ENCODE data around the gene CFD.

DNA sequence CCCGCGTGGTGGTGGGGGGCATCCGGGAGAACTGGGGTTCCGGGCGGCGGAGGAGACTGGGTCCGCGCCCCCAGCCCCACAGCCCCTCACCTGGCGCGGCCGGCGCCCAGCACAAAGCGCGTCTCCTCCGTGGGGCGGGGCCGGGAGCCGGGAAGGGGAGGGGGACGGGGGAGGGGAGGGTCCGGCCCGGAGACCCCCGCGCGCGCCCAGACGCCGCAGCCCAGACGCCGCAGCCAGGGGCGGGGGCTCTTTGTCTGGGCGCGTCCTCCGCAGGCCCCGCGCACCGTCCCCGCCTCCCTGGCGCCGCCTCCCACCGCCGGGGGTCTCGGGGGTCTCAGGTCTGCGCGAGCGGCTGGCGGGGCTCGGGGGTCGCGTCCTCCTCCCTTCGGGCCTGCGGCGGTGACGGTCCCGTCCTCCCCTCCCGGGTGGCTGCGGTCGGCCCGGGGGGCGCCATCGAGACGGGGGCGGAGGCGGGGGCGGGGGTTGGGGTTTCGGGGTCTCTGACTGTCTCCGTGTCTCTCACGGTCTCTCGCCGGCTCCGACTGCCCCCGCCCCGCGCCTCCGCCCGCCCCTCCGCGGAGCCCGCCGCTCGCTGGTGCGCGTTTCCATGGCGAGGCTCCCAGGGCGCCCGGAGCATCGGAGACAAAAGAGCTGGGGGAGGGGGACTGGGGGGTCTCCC is 37.5 kb upstream of the CFD start, which contains the start of gene PLPPR3:
- no peak for TF ChIP-seq POLR2A (IDR thresholded peaks at IDR 0.05; ENCODE audit: low read depth, low read length)
- no peak for TF ChIP-seq POLR2AphosphoS5 (IDR thresholded peaks at IDR 0.05; ENCODE audit: low read depth, low read length)
